SK-N-SH treated with all-trans-retinoic acid at 6 μM for 48 hours (cell line): Measurements from ENCODE around the gene AKT3.

Source experiments
- ATAC-seq: fragments of 200-7000 bp; cut with Tn5 transposase; 3 replicates; pipeline ENCODE4 v1.9.1; 2020; ENCODE audit warnings: mild to moderate bottlenecking, moderate library complexity
- ARNTL ChIP-seq: fragments of 450-650 bp; formaldehyde crosslinking; IDR thresholded peaks from 2 replicates; pipeline ENCODE4 v1.5.0; 2020; ENCODE audit warnings: low read depth, mild to moderate bottlenecking, moderate library complexity, borderline replicate concordance
- BACH2 ChIP-seq: fragments of 250-450 bp; sonication (Bioruptor Pico); IDR thresholded peaks from 2 replicates; pipeline ENCODE4 v1.9.0; 2021; ENCODE audit warnings: mild to moderate bottlenecking, borderline replicate concordance
- CSDC2 ChIP-seq: fragments of 250-450 bp; sonication (Bioruptor Pico); IDR thresholded peaks from 2 replicates; pipeline ENCODE4 v1.5.0; 2020; ENCODE audit warnings: mild to moderate bottlenecking, moderate library complexity
- ESRRG ChIP-seq: fragments of 250-450 bp; sonication (Bioruptor Pico); IDR thresholded peaks from 2 replicates; pipeline ENCODE4 v1.6.1; 2021; ENCODE audit warnings: mild to moderate bottlenecking
- GLIS3 ChIP-seq: fragments of 250-450 bp; sonication (Bioruptor Pico); IDR thresholded peaks from 2 replicates; pipeline ENCODE4 v1.5.0; 2020; ENCODE audit warnings: mild to moderate bottlenecking, moderate library complexity
- ISL1 ChIP-seq: fragments of 250-450 bp; sonication (Bioruptor Pico); IDR thresholded peaks from 2 replicates; pipeline ENCODE4 v2.1.2; 2022; ENCODE audit warnings: mild to moderate bottlenecking, moderate library complexity
- OSR1 ChIP-seq: fragments of 250-450 bp; sonication (Bioruptor Pico); IDR thresholded peaks from 2 replicates; pipeline ENCODE4 v1.8.0; 2022; ENCODE audit warnings: moderate library complexity, mild to moderate bottlenecking, inconsistent platforms
- PPARA ChIP-seq: fragments of 250-450 bp; sonication (Bioruptor Pico); IDR thresholded peaks from 2 replicates; pipeline ENCODE4 v1.5.0; 2020; ENCODE audit warnings: mild to moderate bottlenecking, borderline replicate concordance
- SNAI2 ChIP-seq: fragments of 250-450 bp; sonication (Bioruptor Pico); IDR thresholded peaks from 2 replicates; pipeline ENCODE4 v1.5.0; 2020; ENCODE audit warnings: mild to moderate bottlenecking, moderate library complexity
- ZC3H10 ChIP-seq: fragments of 250-450 bp; sonication (Bioruptor Pico); IDR thresholded peaks from 2 replicates; pipeline ENCODE4 v1.5.1; 2021; ENCODE audit warnings: mild to moderate bottlenecking, moderate library complexity
- ZFP3 ChIP-seq: fragments of 250-450 bp; sonication (Bioruptor Pico); IDR thresholded peaks from 2 replicates; pipeline ENCODE4 v1.5.0; 2020; ENCODE audit warnings: mild to moderate bottlenecking, moderate library complexity
- ZNF565 ChIP-seq: fragments of 450-650 bp; formaldehyde crosslinking; conservative IDR thresholded peaks from 2 replicates; pipeline ENCODE4 v1.5.0; 2020; ENCODE audit warnings: low read depth, mild to moderate bottlenecking, moderate library complexity
- ZNF70 ChIP-seq: fragments of 450-650 bp; formaldehyde crosslinking; IDR thresholded peaks from 2 replicates; pipeline ENCODE4 v1.5.0; 2020; ENCODE audit warnings: mild to moderate bottlenecking, moderate library complexity
- ZNF8 ChIP-seq: fragments of 450-650 bp; formaldehyde crosslinking; IDR thresholded peaks from 2 replicates; pipeline ENCODE4 v1.5.0; 2020; ENCODE audit warnings: mild to moderate bottlenecking, moderate library complexity
- TF ChIP-seq, protein P1 (sequence below): fragments of 250-450 bp; sonication (Bioruptor Pico); IDR thresholded peaks from 2 replicates; pipeline ENCODE4 v1.5.1; 2021; ENCODE audit warnings: mild to moderate bottlenecking, moderate library complexity
- TF ChIP-seq, protein P2 (sequence below): fragments of 250-450 bp; sonication (Bioruptor Pico); IDR thresholded peaks from 2 replicates; pipeline ENCODE4 v1.8.0; 2020; ENCODE audit warnings: mild to moderate bottlenecking, moderate library complexity, borderline replicate concordance
- TF ChIP-seq, protein P3 (sequence below): fragments of 250-450 bp; sonication (Bioruptor Pico); IDR thresholded peaks from 2 replicates; pipeline ENCODE4 v1.5.0; 2020; ENCODE audit warnings: mild to moderate bottlenecking, moderate library complexity
- TF ChIP-seq, protein P4 (sequence below): fragments of 250-450 bp; sonication (Bioruptor Pico); IDR thresholded peaks from 2 replicates; pipeline ENCODE4 v1.8.0; 2021; ENCODE audit warnings: low read depth, mild to moderate bottlenecking, moderate library complexity, borderline replicate concordance

The AKT3 gene

DNA sequence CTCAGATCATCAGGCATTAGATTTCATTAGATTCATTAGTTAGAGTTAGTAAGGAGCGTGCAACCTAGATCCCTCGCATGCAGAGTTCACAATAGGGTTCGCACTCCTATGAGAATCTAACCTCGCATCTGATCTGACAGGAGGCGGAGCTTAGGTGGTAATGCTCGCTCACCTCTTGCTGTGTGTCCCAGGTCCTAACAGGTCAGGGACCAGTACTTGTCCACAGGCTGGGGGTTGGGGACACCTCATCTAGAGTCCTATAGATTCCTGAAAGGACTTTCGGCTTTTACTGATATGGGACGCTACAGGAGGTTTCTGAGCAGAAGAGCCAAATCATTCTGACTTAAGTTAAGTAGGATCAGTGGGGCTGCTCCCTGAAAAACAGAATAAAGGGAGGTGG, 91.4 kb downstream of the AKT3 start (continued):
- TF ChIP-seq, protein P1, sequence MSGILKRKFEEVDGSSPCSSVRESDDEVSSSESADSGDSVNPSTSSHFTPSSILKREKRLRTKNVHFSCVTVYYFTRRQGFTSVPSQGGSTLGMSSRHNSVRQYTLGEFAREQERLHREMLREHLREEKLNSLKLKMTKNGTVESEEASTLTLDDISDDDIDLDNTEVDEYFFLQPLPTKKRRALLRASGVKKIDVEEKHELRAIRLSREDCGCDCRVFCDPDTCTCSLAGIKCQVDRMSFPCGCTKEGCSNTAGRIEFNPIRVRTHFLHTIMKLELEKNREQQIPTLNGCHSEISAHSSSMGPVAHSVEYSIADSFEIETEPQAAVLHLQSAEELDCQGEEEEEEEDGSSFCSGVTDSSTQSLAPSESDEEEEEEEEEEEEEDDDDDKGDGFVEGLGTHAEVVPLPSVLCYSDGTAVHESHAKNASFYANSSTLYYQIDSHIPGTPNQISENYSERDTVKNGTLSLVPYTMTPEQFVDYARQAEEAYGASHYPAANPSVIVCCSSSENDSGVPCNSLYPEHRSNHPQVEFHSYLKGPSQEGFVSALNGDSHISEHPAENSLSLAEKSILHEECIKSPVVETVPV (CRISPR knock-in tag) = no peak
- TF ChIP-seq, protein P2, sequence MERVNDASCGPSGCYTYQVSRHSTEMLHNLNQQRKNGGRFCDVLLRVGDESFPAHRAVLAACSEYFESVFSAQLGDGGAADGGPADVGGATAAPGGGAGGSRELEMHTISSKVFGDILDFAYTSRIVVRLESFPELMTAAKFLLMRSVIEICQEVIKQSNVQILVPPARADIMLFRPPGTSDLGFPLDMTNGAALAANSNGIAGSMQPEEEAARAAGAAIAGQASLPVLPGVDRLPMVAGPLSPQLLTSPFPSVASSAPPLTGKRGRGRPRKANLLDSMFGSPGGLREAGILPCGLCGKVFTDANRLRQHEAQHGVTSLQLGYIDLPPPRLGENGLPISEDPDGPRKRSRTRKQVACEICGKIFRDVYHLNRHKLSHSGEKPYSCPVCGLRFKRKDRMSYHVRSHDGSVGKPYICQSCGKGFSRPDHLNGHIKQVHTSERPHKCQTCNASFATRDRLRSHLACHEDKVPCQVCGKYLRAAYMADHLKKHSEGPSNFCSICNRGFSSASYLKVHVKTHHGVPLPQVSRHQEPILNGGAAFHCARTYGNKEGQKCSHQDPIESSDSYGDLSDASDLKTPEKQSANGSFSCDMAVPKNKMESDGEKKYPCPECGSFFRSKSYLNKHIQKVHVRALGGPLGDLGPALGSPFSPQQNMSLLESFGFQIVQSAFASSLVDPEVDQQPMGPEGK = no peak
- TF ChIP-seq SNAI2 (CRISPR knock-in tag) = no peak
- TF ChIP-seq ARNTL = no peak

DNA sequence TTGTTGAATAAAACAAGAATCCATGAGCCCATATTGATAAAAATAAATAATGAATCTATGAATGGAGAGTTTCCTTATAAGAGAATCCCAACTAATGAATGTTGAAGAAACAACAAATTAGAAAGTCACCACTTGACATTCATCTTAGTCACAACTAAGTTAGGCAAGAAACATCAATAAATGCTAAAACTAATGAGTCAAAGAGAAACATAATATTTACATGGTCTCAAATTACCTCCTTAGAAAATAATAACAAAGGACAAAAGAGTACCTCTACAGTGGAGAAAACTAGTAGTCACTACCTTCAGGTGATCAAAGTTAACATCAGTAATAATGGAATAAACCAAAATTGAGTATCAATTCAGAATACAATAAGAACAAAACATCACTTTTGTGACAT, 93.5 kb downstream of the AKT3 start:
- no peak for TF ChIP-seq ZFP3 (CRISPR knock-in tag)

DNA sequence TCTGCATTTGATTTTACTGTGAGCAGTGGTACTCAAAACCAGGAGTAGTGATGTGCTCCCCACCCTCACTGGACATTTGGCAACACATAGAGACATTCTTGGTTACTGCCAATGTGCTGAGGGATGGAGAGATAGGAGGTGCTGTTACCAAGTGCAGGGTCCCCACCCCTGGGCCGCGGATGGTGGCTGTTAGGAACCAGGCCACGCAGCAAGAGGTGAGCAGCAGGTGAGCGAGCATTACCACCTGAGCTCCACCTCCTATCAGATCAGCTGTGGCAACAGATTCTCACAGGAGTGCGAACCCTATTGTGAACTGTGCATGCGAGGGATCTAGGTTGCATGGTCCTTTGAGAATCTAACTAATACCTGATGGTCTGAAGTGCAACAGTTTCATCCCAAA, 95.7 kb downstream of the AKT3 start:
- no peak for ATAC-seq
- TF ChIP-seq ESRRG (CRISPR knock-in tag) (no peak), BACH2 (CRISPR knock-in tag) (no peak), PPARA (CRISPR knock-in tag) (no peak), ISL1 (CRISPR knock-in tag) (no peak), ZNF8 (no peak), ARNTL (no peak), ZC3H10 (CRISPR knock-in tag) (no peak), SNAI2 (CRISPR knock-in tag) (no peak), ZNF70 (no peak)
- TF ChIP-seq, protein P1 (CRISPR knock-in tag) = no peak
- TF ChIP-seq, protein P3, sequence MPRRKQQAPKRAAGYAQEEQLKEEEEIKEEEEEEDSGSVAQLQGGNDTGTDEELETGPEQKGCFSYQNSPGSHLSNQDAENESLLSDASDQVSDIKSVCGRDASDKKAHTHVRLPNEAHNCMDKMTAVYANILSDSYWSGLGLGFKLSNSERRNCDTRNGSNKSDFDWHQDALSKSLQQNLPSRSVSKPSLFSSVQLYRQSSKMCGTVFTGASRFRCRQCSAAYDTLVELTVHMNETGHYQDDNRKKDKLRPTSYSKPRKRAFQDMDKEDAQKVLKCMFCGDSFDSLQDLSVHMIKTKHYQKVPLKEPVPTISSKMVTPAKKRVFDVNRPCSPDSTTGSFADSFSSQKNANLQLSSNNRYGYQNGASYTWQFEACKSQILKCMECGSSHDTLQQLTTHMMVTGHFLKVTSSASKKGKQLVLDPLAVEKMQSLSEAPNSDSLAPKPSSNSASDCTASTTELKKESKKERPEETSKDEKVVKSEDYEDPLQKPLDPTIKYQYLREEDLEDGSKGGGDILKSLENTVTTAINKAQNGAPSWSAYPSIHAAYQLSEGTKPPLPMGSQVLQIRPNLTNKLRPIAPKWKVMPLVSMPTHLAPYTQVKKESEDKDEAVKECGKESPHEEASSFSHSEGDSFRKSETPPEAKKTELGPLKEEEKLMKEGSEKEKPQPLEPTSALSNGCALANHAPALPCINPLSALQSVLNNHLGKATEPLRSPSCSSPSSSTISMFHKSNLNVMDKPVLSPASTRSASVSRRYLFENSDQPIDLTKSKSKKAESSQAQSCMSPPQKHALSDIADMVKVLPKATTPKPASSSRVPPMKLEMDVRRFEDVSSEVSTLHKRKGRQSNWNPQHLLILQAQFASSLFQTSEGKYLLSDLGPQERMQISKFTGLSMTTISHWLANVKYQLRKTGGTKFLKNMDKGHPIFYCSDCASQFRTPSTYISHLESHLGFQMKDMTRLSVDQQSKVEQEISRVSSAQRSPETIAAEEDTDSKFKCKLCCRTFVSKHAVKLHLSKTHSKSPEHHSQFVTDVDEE (CRISPR knock-in tag) = no peak
- TF ChIP-seq, protein P4, sequence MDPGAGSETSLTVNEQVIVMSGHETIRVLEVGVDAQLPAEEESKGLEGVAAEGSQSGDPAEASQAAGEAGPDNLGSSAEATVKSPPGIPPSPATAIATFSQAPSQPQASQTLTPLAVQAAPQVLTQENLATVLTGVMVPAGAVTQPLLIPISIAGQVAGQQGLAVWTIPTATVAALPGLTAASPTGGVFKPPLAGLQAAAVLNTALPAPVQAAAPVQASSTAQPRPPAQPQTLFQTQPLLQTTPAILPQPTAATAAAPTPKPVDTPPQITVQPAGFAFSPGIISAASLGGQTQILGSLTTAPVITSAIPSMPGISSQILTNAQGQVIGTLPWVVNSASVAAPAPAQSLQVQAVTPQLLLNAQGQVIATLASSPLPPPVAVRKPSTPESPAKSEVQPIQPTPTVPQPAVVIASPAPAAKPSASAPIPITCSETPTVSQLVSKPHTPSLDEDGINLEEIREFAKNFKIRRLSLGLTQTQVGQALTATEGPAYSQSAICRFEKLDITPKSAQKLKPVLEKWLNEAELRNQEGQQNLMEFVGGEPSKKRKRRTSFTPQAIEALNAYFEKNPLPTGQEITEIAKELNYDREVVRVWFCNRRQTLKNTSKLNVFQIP (CRISPR knock-in tag) = no peak
- TF ChIP-seq, all 23 proteins: peak for 0

More for the DNA sequence above, 93.5 kb downstream of the AKT3 start:
- no peak for ATAC-seq

DNA sequence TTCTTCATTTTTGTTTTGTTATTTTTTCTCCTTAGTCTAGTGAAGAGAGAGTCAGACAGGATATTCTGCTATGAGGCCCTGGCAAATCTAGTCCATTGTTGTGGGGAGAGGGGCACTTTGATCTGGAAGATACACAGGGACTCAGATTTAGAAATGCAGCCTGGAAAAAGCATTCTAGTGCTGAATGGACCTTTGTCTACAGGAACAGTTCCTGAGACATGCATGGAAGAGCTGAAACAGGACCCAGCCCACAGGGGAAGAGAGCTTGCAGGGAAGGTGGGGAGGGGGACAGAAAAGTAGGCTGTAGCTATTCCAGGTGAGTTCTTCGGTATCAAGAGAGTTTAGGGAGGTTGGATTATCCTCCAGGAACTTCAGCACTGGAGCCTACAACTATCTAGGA, 98.5 kb downstream of the AKT3 start:
- TF ChIP-seq ESRRG (CRISPR knock-in tag) (no peak), GLIS3 (CRISPR knock-in tag) (no peak), CSDC2 (CRISPR knock-in tag) (no peak), ZNF8 (no peak), OSR1 (CRISPR knock-in tag) (no peak)
- ATAC-seq = no peak

DNA sequence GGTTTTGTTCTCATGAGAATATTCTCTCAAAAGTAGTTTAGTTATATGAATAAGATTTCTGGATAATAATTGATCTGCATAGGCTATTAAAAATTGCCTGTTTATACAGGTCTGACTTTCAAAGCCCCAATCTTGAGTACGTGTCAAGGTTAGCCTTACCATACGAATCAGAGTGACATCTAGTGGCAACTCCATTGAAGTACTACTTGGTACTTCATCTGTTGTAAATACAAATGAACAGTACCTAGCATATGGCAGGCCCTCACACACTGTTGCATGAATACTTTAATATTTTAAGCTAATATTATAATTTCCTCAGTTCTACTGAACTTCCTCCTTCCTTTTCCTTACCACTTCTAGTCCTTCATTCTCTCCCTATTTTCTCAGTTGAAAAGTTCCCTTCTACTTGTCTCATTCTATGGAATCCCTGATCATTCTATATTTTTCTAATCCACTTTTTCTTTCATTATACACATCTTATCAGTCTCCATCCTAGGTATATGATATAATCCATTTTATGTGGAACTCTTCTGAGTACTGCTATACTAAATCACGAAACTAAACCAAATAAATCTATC, 101.2 kb downstream of the AKT3 start:
- peak; percentile 99 for ATAC-seq
- no peak for TF ChIP-seq ZNF565 (CRISPR knock-in tag)
- TF ChIP-seq ISL1 (CRISPR knock-in tag) = no peak
- no peak for TF ChIP-seq ZC3H10 (CRISPR knock-in tag)
- TF ChIP-seq ARNTL = no peak
- TF ChIP-seq CSDC2 (CRISPR knock-in tag) = no peak
- no peak for TF ChIP-seq ZFP3 (CRISPR knock-in tag)
- TF ChIP-seq PPARA (CRISPR knock-in tag) = no peak
- no peak for TF ChIP-seq GLIS3 (CRISPR knock-in tag)
- TF ChIP-seq BACH2 (CRISPR knock-in tag) = no peak
